ENCODE data around the gene PCDHA6. TPM values are rescaled to one million over a fixed set of nuclear protein-coding genes. Genes with fewer than 3 reads are reported as not detected.
"Not testable (repeated sequence)": the region's sequence is repeated elsewhere in the genome, so short reads cannot be mapped to it uniquely, and the experiment has no call there.

Gene PCDHA6
- total and polyA plus RNA-seq, 2 of the 4 experiments (the other 2 are of a cell fraction), result 0.03 TPM; not detected in 1

GRCh38 chr5:140828362-140828737 is 590 bp downstream of the PCDHA6 start:
- Histone ChIP-seq H3K36me3 (ENCODE audit: control insufficient read depth, insufficient read depth, low read length) (no peaks in the 10 kb centered on the region), H2AFZ (replicated peaks; ENCODE audit: low read length, poor library complexity) (no peak overlapping the region), H3K14ac (replicated peaks; ENCODE audit: low read depth, low read length) (no peak overlapping the region), H3K23ac (ENCODE audit: low read depth, low read length) (no peak overlapping the region), H4K5ac (ENCODE audit: low read depth, low read length) (no peak overlapping the region), H3K4me3 (ENCODE audit: insufficient read depth, low read depth, low read length) (no peak overlapping the region), H3K56ac (ENCODE audit: extremely low read depth, insufficient read depth, low read length) (no peak overlapping the region), H3K4me2 (ENCODE audit: low read depth, low read length) (no peak overlapping the region), H2AK5ac (ENCODE audit: low read depth, low read length) (no peak overlapping the region), H4K8ac (ENCODE audit: low read depth in 2 of 2, low read length in 2 of 2) (no peak overlapping the region), H3K4me1 (ENCODE audit: control insufficient read depth, insufficient read depth, low read length) (no peaks in the 10 kb centered on the region), H2BK120ac (ENCODE audit: low read depth, low read length) (no peak overlapping the region), H3K27ac (ENCODE audit: insufficient read depth, low read length) (no peak overlapping the region), H3K9me3 (ENCODE audit: control insufficient read depth, insufficient read depth, low read length) (peaks cover 12% of the 10 kb centered on the region), H4K20me1 (ENCODE audit: insufficient read depth, low read length) (no peaks in the 10 kb centered on the region), H3K9me1 (ENCODE audit: insufficient read depth, low read length) (no peaks in the 10 kb centered on the region), H2AK9ac (replicated peaks; ENCODE audit: low read depth, low read length, poor library complexity) (no peak overlapping the region), H3K27me3 (ENCODE audit: control insufficient read depth, insufficient read depth, low read length) (no peaks in the 10 kb centered on the region), H2BK20ac (ENCODE audit: low read depth, low read length) (no peak overlapping the region), H3K18ac (ENCODE audit: low read depth, low read length) (no peak overlapping the region), H2BK5ac (ENCODE audit: low read depth, low read length, poor library complexity, severe bottlenecking) (no peak overlapping the region), H4K91ac (ENCODE audit: insufficient read depth, low read depth, low read length) (no peak overlapping the region), H3K4ac (ENCODE audit: low read depth, low read length) (no peak overlapping the region), H3K9ac (ENCODE audit: low read depth, low read length) (no peak overlapping the region), H3K79me1 (ENCODE audit: low read depth in 1 of 2, low read length in 2 of 2) (no peaks in the 10 kb centered on the region), H2BK15ac (ENCODE audit: low read depth, low read length) (no peak overlapping the region)
- in situ Hi-C loops (cut with MboI; ENCODE audit: low sequenced_read_pairs), result no loop called here
- ATAC-seq (ENCODE audit: low read depth) (no peak), DNase-seq (no peak)
- no CpG with 5 or more reads among the region's 18 CpGs for WGBS, 2 experiments (ENCODE audit: extremely low coverage in 2 of 2, insufficient read length in 1 of 2)
- dilution Hi-C loops (cut with HindIII; ENCODE audit: low sequenced_read_pairs, unreplicated experiment), result no loop called here
- POLR2A ChIA-PET (ENCODE audit: unreplicated experiment), result no interaction called here
- no TSS peak for BruUV-seq (replicated peaks)
- intact Hi-C loops (cut with micrococcal nuclease), result no loop called here
- CTCF ChIA-PET, result no interaction called here
- TF ChIP-seq, protein P1, sequence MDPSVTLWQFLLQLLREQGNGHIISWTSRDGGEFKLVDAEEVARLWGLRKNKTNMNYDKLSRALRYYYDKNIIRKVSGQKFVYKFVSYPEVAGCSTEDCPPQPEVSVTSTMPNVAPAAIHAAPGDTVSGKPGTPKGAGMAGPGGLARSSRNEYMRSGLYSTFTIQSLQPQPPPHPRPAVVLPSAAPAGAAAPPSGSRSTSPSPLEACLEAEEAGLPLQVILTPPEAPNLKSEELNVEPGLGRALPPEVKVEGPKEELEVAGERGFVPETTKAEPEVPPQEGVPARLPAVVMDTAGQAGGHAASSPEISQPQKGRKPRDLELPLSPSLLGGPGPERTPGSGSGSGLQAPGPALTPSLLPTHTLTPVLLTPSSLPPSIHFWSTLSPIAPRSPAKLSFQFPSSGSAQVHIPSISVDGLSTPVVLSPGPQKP (IDR thresholded peaks at IDR 0.05; ENCODE audit: borderline replicate concordance, low read depth, low read length), result no peak

DNA sequence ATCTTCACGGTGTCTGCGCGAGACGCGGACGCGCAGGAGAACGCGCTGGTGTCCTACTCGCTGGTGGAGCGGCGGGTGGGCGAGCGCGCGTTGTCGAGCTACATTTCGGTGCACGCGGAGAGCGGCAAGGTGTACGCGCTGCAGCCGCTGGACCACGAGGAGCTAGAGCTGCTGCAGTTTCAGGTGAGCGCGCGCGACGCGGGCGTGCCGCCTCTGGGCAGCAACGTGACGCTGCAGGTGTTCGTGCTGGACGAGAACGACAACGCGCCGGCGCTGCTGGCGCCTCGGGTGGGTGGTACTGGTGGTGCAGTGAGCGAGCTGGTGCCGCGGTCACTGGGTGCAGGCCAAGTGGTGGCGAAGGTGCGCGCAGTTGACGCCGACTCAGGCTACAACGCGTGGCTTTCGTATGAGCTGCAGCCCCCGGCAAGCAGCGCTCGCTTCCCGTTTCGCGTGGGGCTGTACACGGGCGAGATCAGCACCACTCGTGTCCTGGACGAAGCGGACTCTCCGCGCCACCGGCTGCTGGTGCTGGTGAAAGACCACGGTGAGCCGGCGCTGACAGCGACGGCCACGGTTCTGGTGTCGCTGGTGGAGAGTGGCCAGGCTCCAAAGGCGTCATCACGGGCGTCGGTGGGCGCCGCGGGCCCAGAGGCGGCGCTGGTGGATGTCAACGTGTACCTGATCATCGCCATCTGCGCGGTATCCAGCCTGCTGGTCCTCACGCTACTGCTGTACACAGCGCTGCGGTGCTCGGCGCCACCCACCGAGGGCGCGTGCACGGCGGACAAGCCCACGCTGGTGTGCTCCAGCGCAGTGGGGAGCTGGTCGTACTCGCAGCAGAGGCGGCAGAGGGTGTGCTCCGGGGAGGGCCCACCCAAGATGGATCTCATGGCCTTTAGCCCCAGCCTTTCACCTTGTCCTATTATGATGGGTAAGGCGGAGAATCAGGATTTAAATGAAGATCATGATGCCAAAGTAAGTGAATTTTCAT is 2.0 kb downstream of the PCDHA6 start:
- H2BK15ac ChIP-seq (ENCODE audit: low read depth, low read length); H3K27ac ChIP-seq (ENCODE audit: insufficient read depth, low read length); H3K4me2 ChIP-seq (ENCODE audit: low read depth, low read length); H2BK20ac ChIP-seq (ENCODE audit: low read depth, low read length); CTCF ChIA-PET; H3K9me1 ChIP-seq (ENCODE audit: insufficient read depth, low read length); H4K20me1 ChIP-seq (ENCODE audit: insufficient read depth, low read length); DNase-seq; H3K9ac ChIP-seq (ENCODE audit: low read depth, low read length); BruUV-seq (replicated peaks); dilution Hi-C loops (cut with HindIII; ENCODE audit: low sequenced_read_pairs, unreplicated experiment); intact Hi-C loops (cut with micrococcal nuclease); H3K56ac ChIP-seq (ENCODE audit: extremely low read depth, insufficient read depth, low read length); H2AK5ac ChIP-seq (ENCODE audit: low read depth, low read length); H3K4me1 ChIP-seq (ENCODE audit: control insufficient read depth, insufficient read depth, low read length); H4K8ac ChIP-seq (ENCODE audit: low read depth in 2 of 2, low read length in 2 of 2); H3K18ac ChIP-seq (ENCODE audit: low read depth, low read length); H3K4me3 ChIP-seq (ENCODE audit: insufficient read depth, low read depth, low read length); H3K9me3 ChIP-seq (ENCODE audit: control insufficient read depth, insufficient read depth, low read length); H3K79me1 ChIP-seq (ENCODE audit: low read depth in 1 of 2, low read length in 2 of 2); H3K4ac ChIP-seq (ENCODE audit: low read depth, low read length); H2BK5ac ChIP-seq (ENCODE audit: low read depth, low read length, poor library complexity, severe bottlenecking); ATAC-seq (ENCODE audit: low read depth); H2BK120ac ChIP-seq (ENCODE audit: low read depth, low read length); H2AK9ac ChIP-seq (replicated peaks; ENCODE audit: low read depth, low read length, poor library complexity); POLR2A ChIA-PET (ENCODE audit: unreplicated experiment); H3K36me3 ChIP-seq (ENCODE audit: control insufficient read depth, insufficient read depth, low read length); H3K27me3 ChIP-seq (ENCODE audit: control insufficient read depth, insufficient read depth, low read length); in situ Hi-C loops (cut with MboI; ENCODE audit: low sequenced_read_pairs); H4K91ac ChIP-seq (ENCODE audit: insufficient read depth, low read depth, low read length); H4K5ac ChIP-seq (ENCODE audit: low read depth, low read length); H3K14ac ChIP-seq (replicated peaks; ENCODE audit: low read depth, low read length); H2AFZ ChIP-seq (replicated peaks; ENCODE audit: low read length, poor library complexity); H3K23ac ChIP-seq (ENCODE audit: low read depth, low read length): not testable (repeated sequence)
- 46% methylated on average over 49 of the region's 106 CpGs; no CpG with 5 or more reads in 1 of the 2 experiments for WGBS, 2 experiments (ENCODE audit: extremely low coverage in 2 of 2, insufficient read length in 1 of 2)
